H1 (cell line): Measurements from ENCODE around the gene ABCG5. TPM values are rescaled to one million over a fixed set of nuclear protein-coding genes. Genes with fewer than 3 reads are reported as not detected.

Experiments
- CTCF ChIA-PET: fragments of 300-600 bp; sonication (Branson Sonifier 250); formaldehyde crosslinking; loops from one replicate; lab custom pipeline; 2021; ENCODE audit not compliant: partially characterized antibody; lab: Charles Lee
- POLR2A ChIA-PET: fragments of 300-600 bp; sonication (Branson Sonifier 250); formaldehyde crosslinking; loops from one replicate; lab custom pipeline; 2021; ENCODE audit warnings: inconsistent platforms; ENCODE audit not compliant: partially characterized antibody; lab: Charles Lee
- DNase-seq, 2 experiments: peaks; one replicate each; pipeline versions ENCODE4 v3.0.0 to v3.0.0-alpha.2; 2010 to 2022; ENCODE audit warnings: low spot score in 2 of 2, low read depth in 1 of 2, mixed read lengths in 1 of 2
- FAIRE-seq: peaks from 2 replicates; lab custom pipeline; 2011; peaks lifted over from hg19 to GRCh38; lab: Jason Lieb, UNC
- H2AFZ ChIP-seq: 2 replicates; pipeline ENCODE4 v1.8.1; 2012; ENCODE audit warnings: low read length, inconsistent platforms
- H2AK5ac ChIP-seq: 2 replicates; pipeline ENCODE4 v1.6.1; 2013; ENCODE audit warnings: low read depth, low read length
- H2BK120ac ChIP-seq: replicated peaks from 2 replicates; pipeline ENCODE3; 2013; ENCODE audit warnings: low read depth, low read length, inconsistent platforms
- H2BK12ac ChIP-seq: 2 replicates; pipeline ENCODE4 v1.6.1; 2013; ENCODE audit warnings: low read depth, low read length
- H2BK15ac ChIP-seq: 2 replicates; pipeline ENCODE4 v1.6.1; 2013; ENCODE audit warnings: low read length
- H2BK20ac ChIP-seq: 2 replicates; pipeline ENCODE4 v1.6.1; 2013; ENCODE audit warnings: low read length
- H2BK5ac ChIP-seq: 2 replicates; pipeline ENCODE4 v1.6.1; 2013; ENCODE audit warnings: low read depth, low read length
- H3K14ac ChIP-seq: 2 replicates; pipeline ENCODE4 v1.6.1; 2013; ENCODE audit warnings: inconsistent platforms; ENCODE audit not compliant: insufficient read length
- H3K18ac ChIP-seq: 2 replicates; pipeline ENCODE4 v1.6.1; 2013; ENCODE audit warnings: low read length; ENCODE audit errors: extremely low read depth
- H3K23ac ChIP-seq: 2 replicates; pipeline ENCODE4 v1.6.1; 2013; ENCODE audit warnings: inconsistent platforms; ENCODE audit not compliant: insufficient read length
- H3K23me2 ChIP-seq: 2 replicates; pipeline ENCODE4 v1.6.1; 2013; ENCODE audit warnings: low read depth, low read length
- H3K27ac ChIP-seq: 2 replicates; pipeline ENCODE4 v1.6.1; 2011; ENCODE audit warnings: low read depth, low read length, inconsistent platforms
- H3K27me3 ChIP-seq, 4 experiments: replicated peaks in 1 of 4; 1 replicate in 1 of 4; 2 replicates in 3 of 4; pipeline versions ENCODE4 v1.6.1 to v1.8.1; 2011 to 2013; ENCODE audit warnings: low read length in 3 of 4, mild to moderate bottlenecking in 3 of 4, inconsistent platforms in 2 of 4, mixed read lengths in 2 of 4, moderate library complexity in 1 of 4; ENCODE audit not compliant: control insufficient read depth in 3 of 4, insufficient read depth in 3 of 4; ENCODE audit errors: extremely low read depth in 1 of 4
- H3K36me3 ChIP-seq, 4 experiments: 2 replicates each; pipeline versions ENCODE4 v1.6.1 to v1.8.1; 2011 to 2013; ENCODE audit warnings: mild to moderate bottlenecking in 4 of 4, low read length in 3 of 4, moderate library complexity in 2 of 4, control low read depth in 1 of 4, inconsistent platforms in 1 of 4; ENCODE audit not compliant: insufficient read depth in 4 of 4, control insufficient read depth in 2 of 4
- H3K4ac ChIP-seq: replicated peaks from 2 replicates; pipeline ENCODE3; 2013; ENCODE audit warnings: low read length, low read depth, mixed read lengths, inconsistent platforms; ENCODE audit not compliant: insufficient read length
- H3K4me1 ChIP-seq, 4 experiments: replicated peaks in 1 of 4; 1 replicate in 1 of 4; 2 replicates in 3 of 4; pipeline versions ENCODE4 v1.6.1 to v1.8.1; 2011 to 2013; ENCODE audit warnings: low read length in 3 of 4, inconsistent platforms in 2 of 4, mixed read lengths in 1 of 4; ENCODE audit not compliant: insufficient read depth in 4 of 4, control insufficient read depth in 3 of 4
- H3K4me2 ChIP-seq, 2 experiments: 2 replicates each; pipeline versions ENCODE4 v1.6.1 to v1.8.1; 2011 to 2013; ENCODE audit warnings: low read depth in 2 of 2, low read length in 2 of 2, control low read depth in 1 of 2, inconsistent platforms in 1 of 2, mild to moderate bottlenecking in 1 of 2; ENCODE audit not compliant: insufficient read depth in 1 of 2
- H3K4me3 ChIP-seq, 4 experiments: fragments of 200-600, 300-600 bp in 1 of 4; sonication (generic), shearing (Covaris generic), sonication (Bioruptor Twin) in 1 of 4; 2 replicates each; pipeline versions ENCODE4 v1.5.1 to v1.8.1; 2011 to 2016; ENCODE audit warnings: low read length in 4 of 4, low read depth in 3 of 4, control low read depth in 2 of 4, inconsistent platforms in 2 of 4, mild to moderate bottlenecking in 2 of 4, mixed read lengths in 1 of 4, moderate library complexity in 1 of 4; ENCODE audit not compliant: insufficient read depth in 2 of 4; ENCODE audit errors: extremely low read depth in 1 of 4
- H3K56ac ChIP-seq: replicated peaks from 2 replicates; pipeline ENCODE3; 2013; ENCODE audit warnings: low read depth, mild to moderate bottlenecking, mixed read lengths, low read length, inconsistent platforms; ENCODE audit not compliant: insufficient read length
- H3K79me1 ChIP-seq: 2 replicates; pipeline ENCODE4 v1.6.1; 2013; ENCODE audit warnings: low read depth, low read length, control low read depth
- H3K79me2 ChIP-seq, 2 experiments: 2 replicates each; pipeline versions ENCODE4 v1.6.1 to v1.8.1; 2012 to 2013; ENCODE audit warnings: low read length in 2 of 2, mild to moderate bottlenecking in 2 of 2, inconsistent platforms in 1 of 2; ENCODE audit not compliant: insufficient read depth in 2 of 2, control insufficient read depth in 1 of 2
- H3K9ac ChIP-seq, 4 experiments: replicated peaks in 1 of 4; 1 replicate in 1 of 4; 2 replicates in 3 of 4; pipeline versions ENCODE4 v1.6.1 to v1.8.1; 2011 to 2013; ENCODE audit warnings: low read depth in 3 of 4, low read length in 3 of 4, control low read depth in 2 of 4, mild to moderate bottlenecking in 2 of 4, moderate library complexity in 2 of 4, inconsistent platforms in 1 of 4; ENCODE audit errors: extremely low read depth in 1 of 4
- H3K9me3 ChIP-seq, 2 experiments: 2 replicates each; pipeline versions ENCODE4 v1.6.1 to v1.8.1; 2012 to 2013; ENCODE audit warnings: mild to moderate bottlenecking in 2 of 2, moderate library complexity in 2 of 2, control low read depth in 1 of 2, inconsistent platforms in 1 of 2, low read depth in 1 of 2, low read length in 1 of 2, mixed read lengths in 1 of 2; ENCODE audit not compliant: insufficient read depth in 2 of 2
- H4K20me1 ChIP-seq, 2 experiments: replicated peaks in 1 of 2; 2 replicates each; pipeline versions ENCODE3 to v1.8.1; 2011 to 2013; ENCODE audit warnings: inconsistent platforms in 2 of 2, low read length in 2 of 2, mild to moderate bottlenecking in 1 of 2; ENCODE audit not compliant: insufficient read depth in 2 of 2, control insufficient read depth in 1 of 2
- H4K5ac ChIP-seq: 2 replicates; pipeline ENCODE4 v1.6.1; 2013; ENCODE audit warnings: low read length, low read depth, mixed read lengths, inconsistent platforms; ENCODE audit not compliant: insufficient read length
- H4K8ac ChIP-seq: 2 replicates; pipeline ENCODE4 v1.8.0; 2013; ENCODE audit warnings: mild to moderate bottlenecking, moderate library complexity, low read length, inconsistent platforms; ENCODE audit not compliant: insufficient read depth; ENCODE audit errors: extremely low read depth
- H4K91ac ChIP-seq: replicated peaks from 2 replicates; pipeline ENCODE3; 2013; ENCODE audit warnings: low read length, mixed read lengths, inconsistent platforms; ENCODE audit not compliant: insufficient read length
- SP4 ChIP-seq: IDR thresholded peaks from 2 replicates; pipeline ENCODE4 v1.6.1; 2012; ENCODE audit warnings: low read length, inconsistent platforms
- YY1 ChIP-seq: IDR thresholded peaks from 2 replicates; pipeline ENCODE4 v1.6.1; 2011; ENCODE audit warnings: low read depth, mild to moderate bottlenecking, low read length
- WGBS, 2 experiments: shearing (Covaris generic) in 1 of 2; methylation state at CpG; one replicate each; pipeline versions ENCODE4 v1.1.6 to v1.1.7; 2013 to 2015; ENCODE audit warnings: low lambda C conversion rate in 2 of 2, mixed read lengths in 2 of 2, inconsistent platforms in 1 of 2, low coverage in 1 of 2, missing lambda C conversion rate in 1 of 2; ENCODE audit not compliant: insufficient replicate concordance in 2 of 2, insufficient coverage in 1 of 2, insufficient read length in 1 of 2; ENCODE audit errors: extremely low coverage in 1 of 2, missing lambda C conversion rate in 1 of 2; 5-methylcytosine and 5-hydroxymethylcytosine counted together
- long read RNA-seq, 2 experiments: library from RNA in 1 of 2; library from capped mRNA in 1 of 2; stranded (forward); transcript quantifications; one replicate each; pipeline ENCODE4 v2.0.0, GENCODE V29; 2021; ENCODE audit warnings: inconsistent platforms in 1 of 2
- polyA minus RNA-seq, 3 experiments: library from RNA; depleted of rRNA, polyadenylated mRNA; stranded (reverse); fragments of >200 nt; gene quantifications; 1 replicate in 2 of 3; 2 replicates in 1 of 3; pipeline ENCODE4 v1.2.3, GENCODE V29; 2011
- polyA plus RNA-seq, 7 experiments: library from polyadenylated mRNA; depleted of rRNA in 3 of 7; stranded (reverse) in 5 of 7; unstranded in 2 of 7; fragments of >200 nt in 5 of 7; fragments of 200-250 nt in 2 of 7; gene quantifications; 1 replicate in 5 of 7; 2 replicates in 1 of 7; 4 replicates in 1 of 7; pipeline versions ENCODE4 v1.2.1 to v1.2.3, GENCODE V29; 2011 to 2013; ENCODE audit warnings: missing spikeins in 2 of 7, mixed read lengths in 2 of 7
- total RNA-seq: library from RNA; stranded (reverse); fragmentation: NEBNext Ultra II Directional; extraction: Animal tissue kit (Norgen Biotek cat#: 25700); gene quantifications from 2 replicates; pipeline ENCODE4 v1.2.1, GENCODE V29; 2021

Gene ABCG5
- not detected in 2 replicates for total RNA-seq
- not detected in 2 replicates for polyA plus RNA-seq (2011; rRNA removed)
- 0.06 TPM for polyA plus RNA-seq (2011; cell fraction: cytosol; rRNA removed)
- not detected for polyA plus RNA-seq (2011; cell fraction: nucleus; rRNA removed)
- polyA plus RNA-seq (2012, experiment 1 of 2), result not detected in 4 replicates
- not detected for polyA plus RNA-seq (2012, experiment 2 of 2)
- polyA plus RNA-seq (2013, experiment 1 of 2), result 0.02 TPM
- not detected for polyA plus RNA-seq (2013, experiment 2 of 2)
- polyA minus RNA-seq (2011; rRNA and poly(A)+ RNA removed), result not detected in 2 replicates
- polyA minus RNA-seq (2011; cell fraction: cytosol; rRNA and poly(A)+ RNA removed), result not detected
- not detected for polyA minus RNA-seq (2011; cell fraction: nucleus; rRNA and poly(A)+ RNA removed)
- long read RNA-seq, experiment 1, result 0 reads
- long read RNA-seq, experiment 2, result 0 reads

- no peak within 1 kb of the TSS for H3K18ac ChIP-seq
- H2BK12ac ChIP-seq, result no peak within 1 kb of the TSS
- no peak within 1 kb of the TSS for H3K56ac ChIP-seq
- H3K14ac ChIP-seq, result no peak within 1 kb of the TSS
- no peak within 1 kb of the TSS for H4K5ac ChIP-seq
- no peaks in the 10 kb centered on the region for H3K9me3 ChIP-seq
- H2BK120ac ChIP-seq, result no peak within 1 kb of the TSS
- H3K4me3 ChIP-seq, result no peak within 1 kb of the TSS
- H2AK5ac ChIP-seq, result no peak within 1 kb of the TSS
- WGBS, 2 experiments, result 94% methylated on average over 17 of the region's 20 CpGs; no CpG with 5 or more reads in 1 of the 2 experiments
- no peak within 1 kb of the TSS for H3K4me2 ChIP-seq
- no peak within 1 kb of the TSS for H3K27ac ChIP-seq
- no peaks in the 10 kb centered on the region for H3K36me3 ChIP-seq
- no peak within 1 kb of the TSS for H3K4ac ChIP-seq
- H3K23me2 ChIP-seq, result no peaks in the 10 kb centered on the region
- H3K4me1 ChIP-seq, result peaks cover 0 to 6% (median 2%) of the 10 kb centered on the region in 4 experiments; a peak in 3 of 7 replicates
- H3K79me2 ChIP-seq, result no peaks in the 10 kb centered on the region
- no peak within 1 kb of the TSS for H2BK20ac ChIP-seq
- H3K27me3 ChIP-seq, result no peaks in the 10 kb centered on the region
- no peaks in the 10 kb centered on the region for H4K20me1 ChIP-seq
- H3K9ac ChIP-seq, result no peak within 1 kb of the TSS
- POLR2A ChIA-PET, result no interaction called here
- peak within 1 kb of the TSS; percentile 91 for H2AFZ ChIP-seq
- DNase-seq (peak in 1 of 2 experiments; percentile 42), FAIRE-seq (no peak)
- peak within 1 kb of the TSS; percentile 28 for H4K8ac ChIP-seq
- TF ChIP-seq YY1, result no peak
- TF ChIP-seq SP4, result no peak
- H4K91ac ChIP-seq, result no peak within 1 kb of the TSS
- H2BK15ac ChIP-seq, result no peak within 1 kb of the TSS
- H3K79me1 ChIP-seq, result no peaks in the 10 kb centered on the region
- H2BK5ac ChIP-seq, result no peak within 1 kb of the TSS
- no peak within 1 kb of the TSS for H3K23ac ChIP-seq
- CTCF ChIA-PET, result no interaction called here
These were observed at the start of gene ABCG5, which contains the start of gene ABCG8 for GRCh38 chr2:43838560-43839267. Gene ABCG5 (minus strand): TSS chr2:43838839. CDS start chr2:43838679, 160 bp downstream. Gene ABCG8 (plus strand): TSS chr2:43838971. CDS start chr2:43839054, 83 bp downstream.
